ENCODE measurements around the gene EXOC5. TPM values are rescaled to one million over a fixed set of nuclear protein-coding genes. Genes with fewer than 3 reads are reported as not detected.

The EXOC5 gene
- total RNA-seq = 10 to 100 TPM; 31.4 to 38.5 (median 38.0) TPM

GRCh38 chr14:57268161-57269069 lies at the start of gene EXOC5, which contains the start of gene AP5M1:
Gene EXOC5 (minus strand): TSS chr14:57268905. CDS start chr14:57268648, 257 bp downstream.
Gene AP5M1 (plus strand): TSS chr14:57268971. CDS start chr14:57269315, 344 bp downstream.
- WGBS, 2 donors = 0% methylated on average over 33 to 36 of the region's 76 CpGs
- Histone ChIP-seq H3K27me3 (no peaks in the 10 kb centered on the region), H3K27ac (peak within 1 kb of the TSS; percentile 96 to 98 (median 98)), H3K36me3 (peaks cover 0 to 8% (median 0%) of the 10 kb centered on the region in 3 donors), H3K9me3 (no peaks in the 10 kb centered on the region), H3K4me3 (peak within 1 kb of the TSS; percentile 80 to 97 (median 91)), H3K4me1 (peaks cover 0 to 57% (median 15%) of the 10 kb centered on the region in 3 donors)
- peak; percentile 54 for DNase-seq
- TF ChIP-seq CTCF (IDR thresholded peaks at IDR 0.05) (peak in 1 of 6 experiments; percentile 28), POLR2A (IDR thresholded peaks at IDR 0.05) (peak in 2 of 4 donors; percentile 56 to 64)
- intact Hi-C loops (cut with DNase I) = no loop called here

- no peak for DNase-seq
- H3K27me3 ChIP-seq = peaks cover 0 to 25% (median 0%) of the 10 kb centered on the region in 4 donors
- H3K4me3 ChIP-seq = no peak overlapping the region
- H3K36me3 ChIP-seq = no peaks in the 10 kb centered on the region
- H3K4me1 ChIP-seq = no peaks in the 10 kb centered on the region
- 0% methylated on average over 3 of the region's 3 CpGs for WGBS, 2 donors
- no peak overlapping the region for H3K27ac ChIP-seq
- H3K9me3 ChIP-seq = no peaks in the 10 kb centered on the region
- intact Hi-C loops (cut with DNase I) = loop anchor here (10.0 kb wide), 1 partner anchor 823 kb away; no protein-coding TSS in a partner anchor
- no peak for TF ChIP-seq POLR2A (IDR thresholded peaks at IDR 0.05)
- peak; percentile 65 to 81 (median 74) for TF ChIP-seq CTCF (IDR thresholded peaks at IDR 0.05)
Measured at GRCh38 chr14:57317248-57317833, 48.6 kb upstream of the EXOC5 start.

- WGBS, 2 donors = 56 to 64% methylated on average over 7 of the region's 7 CpGs
- H3K36me3 ChIP-seq = no peaks in the 10 kb centered on the region
- H3K9me3 ChIP-seq = no peaks in the 10 kb centered on the region
- intact Hi-C loops (cut with DNase I) = loop anchor here (10.0 kb wide), 1 partner anchor 820 kb away; no protein-coding TSS in a partner anchor
- H3K4me1 ChIP-seq = no peaks in the 10 kb centered on the region
- H3K27me3 ChIP-seq = peaks cover 0 to 9% (median 0%) of the 10 kb centered on the region in 4 donors
- no peak overlapping the region for H3K27ac ChIP-seq
- DNase-seq = no peak
- H3K4me3 ChIP-seq = no peak overlapping the region
- TF ChIP-seq POLR2A (IDR thresholded peaks at IDR 0.05) (no peak), CTCF (IDR thresholded peaks at IDR 0.05) (no peak)
Measured at GRCh38 chr14:57314396-57315089, 45.8 kb upstream of the EXOC5 start.

- no peak overlapping the region for H3K4me3 ChIP-seq
- intact Hi-C loops (cut with DNase I) = no loop called here
- H3K36me3 ChIP-seq = no peaks in the 10 kb centered on the region
- TF ChIP-seq POLR2A (IDR thresholded peaks at IDR 0.05) = no peak
- TF ChIP-seq CTCF (IDR thresholded peaks at IDR 0.05) = no peak
- H3K4me1 ChIP-seq = no peaks in the 10 kb centered on the region
- WGBS, 2 donors = 74% methylated on average over 5 of the region's 5 CpGs
- no peak for DNase-seq
- peaks cover 0 to 13% (median 0%) of the 10 kb centered on the region in 4 donors for H3K27me3 ChIP-seq
- H3K27ac ChIP-seq = no peak overlapping the region
- no peaks in the 10 kb centered on the region for H3K9me3 ChIP-seq
Measured at GRCh38 chr14:57302883-57303282, 34.2 kb upstream of the EXOC5 start.
